HepG2 (cell line): Measurements from ENCODE around the gene TDRD1. TPM values are rescaled to one million over a fixed set of nuclear protein-coding genes. Genes with fewer than 3 reads are reported as not detected.

Experiments
- CAMTA2 ChIP-seq: sonication (generic); formaldehyde crosslinking; IDR thresholded peaks from 2 replicates; pipeline ENCODE4 v1.4.0; 2020; ENCODE audit warnings: mild to moderate bottlenecking, missing genetic modification reagents, borderline replicate concordance
- HOXD1 ChIP-seq: sonication (generic); formaldehyde crosslinking; IDR thresholded peaks from 2 replicates; pipeline ENCODE4 v1.5.0; 2020; ENCODE audit warnings: missing genetic modification reagents
- MATR3 ChIP-seq: sonication (generic); formaldehyde crosslinking; IDR thresholded peaks from 2 replicates; pipeline ENCODE4 v1.4.0; 2020; ENCODE audit warnings: missing genetic modification reagents
- RAD21 ChIP-seq: fragments of 450-650 bp; formaldehyde crosslinking; IDR thresholded peaks from 2 replicates; pipeline ENCODE4 v1.5.0; 2020; ENCODE audit warnings: mild to moderate bottlenecking
- TFDP2 ChIP-seq: sonication (generic); formaldehyde crosslinking; IDR thresholded peaks from 2 replicates; pipeline ENCODE4 v1.4.0; 2020; ENCODE audit warnings: missing genetic modification reagents
- ZBTB49 ChIP-seq: sonication (generic); formaldehyde crosslinking; IDR thresholded peaks from 2 replicates; pipeline ENCODE4 v1.4.0; 2020; ENCODE audit warnings: missing genetic modification reagents, borderline replicate concordance
- ZNF709 ChIP-seq: sonication (generic); formaldehyde crosslinking; IDR thresholded peaks from 2 replicates; pipeline ENCODE4 v1.5.0; 2020; ENCODE audit warnings: mild to moderate bottlenecking, missing genetic modification reagents
- ZNF776 ChIP-seq: sonication (generic); formaldehyde crosslinking; IDR thresholded peaks from 2 replicates; pipeline ENCODE4 v1.4.0; 2020; ENCODE audit warnings: mild to moderate bottlenecking, missing genetic modification reagents
- ZNF781 ChIP-seq: sonication (generic); formaldehyde crosslinking; IDR thresholded peaks from 2 replicates; pipeline ENCODE4 v1.5.1; 2020; ENCODE audit warnings: borderline replicate concordance, mild to moderate bottlenecking, missing genetic modification reagents; ENCODE audit errors: not compliant biosample characterization
- polyA plus RNA-seq, 8 experiments: library from polyadenylated mRNA; depleted of rRNA in 3 of 8; stranded (reverse) in 7 of 8; unstranded in 1 of 8; fragments of >200 nt; fragmentation: Illumina TruSeq in 4 of 8; extraction: Trizol in 4 of 8; gene quantifications; 2 replicates each; pipeline versions ENCODE4 v1.2.1 to v1.2.3, GENCODE V29; 2011 to 2016; ENCODE audit warnings: low read depth in 4 of 8, missing spikeins in 1 of 8, mixed read lengths in 1 of 8; ENCODE audit not compliant: insufficient read depth in 1 of 8
- total RNA-seq, 5 experiments: library from RNA; depleted of rRNA; stranded (reverse); fragments of >200 nt; fragmentation: Illumina TruSeq; extraction: Trizol; gene quantifications; 2 replicates each; pipeline ENCODE4 v1.2.3, GENCODE V29; 2016; ENCODE audit warnings: low read depth in 1 of 5
- TF ChIP-seq, protein P1 (sequence below): sonication (generic); formaldehyde crosslinking; IDR thresholded peaks from 2 replicates; pipeline ENCODE4 v1.5.1; 2020; ENCODE audit warnings: missing genetic modification reagents, mild to moderate bottlenecking, borderline replicate concordance
- TF ChIP-seq, protein P2 (sequence below): sonication (generic); formaldehyde crosslinking; IDR thresholded peaks from 2 replicates; pipeline ENCODE4; 2020; ENCODE audit warnings: missing genetic modification reagents, mild to moderate bottlenecking, borderline replicate concordance

Gene TDRD1
- total and polyA plus RNA-seq, 2 of the 13 experiments (the other 11 are each of a cell fraction or from before 2014, with no cell fraction given), result not detected

DNA sequence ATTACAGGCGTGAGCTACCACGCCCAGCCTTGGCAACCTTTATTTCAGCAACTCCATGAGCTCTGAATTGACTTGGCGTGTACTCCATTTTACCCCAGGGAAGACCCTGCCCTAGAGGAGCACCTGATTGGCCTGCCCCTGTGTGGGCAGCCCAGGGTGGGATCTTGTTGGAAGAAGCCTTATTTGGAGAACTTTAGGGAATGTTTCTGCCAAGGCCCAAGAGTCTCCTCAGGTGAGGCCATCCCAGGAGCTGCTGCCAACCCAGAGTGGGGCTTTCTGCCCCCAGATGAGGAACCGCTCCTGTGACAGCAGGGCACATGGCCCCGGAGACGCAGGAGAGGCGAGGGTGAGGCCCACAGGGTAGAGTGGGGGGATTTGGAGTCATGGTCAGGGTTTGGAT, 101.9 kb downstream of the TDRD1 start (continued):
- no peak for TF ChIP-seq ZBTB49 (CRISPR knock-in tag)
- no peak for TF ChIP-seq HOXD1 (CRISPR knock-in tag)
- TF ChIP-seq ZNF709 (CRISPR knock-in tag), result no peak
- TF ChIP-seq RAD21, result no peak
- no peak for TF ChIP-seq ZNF781 (CRISPR knock-in tag)
- TF ChIP-seq ZNF776 (CRISPR knock-in tag), result no peak
- TF ChIP-seq, protein P1, sequence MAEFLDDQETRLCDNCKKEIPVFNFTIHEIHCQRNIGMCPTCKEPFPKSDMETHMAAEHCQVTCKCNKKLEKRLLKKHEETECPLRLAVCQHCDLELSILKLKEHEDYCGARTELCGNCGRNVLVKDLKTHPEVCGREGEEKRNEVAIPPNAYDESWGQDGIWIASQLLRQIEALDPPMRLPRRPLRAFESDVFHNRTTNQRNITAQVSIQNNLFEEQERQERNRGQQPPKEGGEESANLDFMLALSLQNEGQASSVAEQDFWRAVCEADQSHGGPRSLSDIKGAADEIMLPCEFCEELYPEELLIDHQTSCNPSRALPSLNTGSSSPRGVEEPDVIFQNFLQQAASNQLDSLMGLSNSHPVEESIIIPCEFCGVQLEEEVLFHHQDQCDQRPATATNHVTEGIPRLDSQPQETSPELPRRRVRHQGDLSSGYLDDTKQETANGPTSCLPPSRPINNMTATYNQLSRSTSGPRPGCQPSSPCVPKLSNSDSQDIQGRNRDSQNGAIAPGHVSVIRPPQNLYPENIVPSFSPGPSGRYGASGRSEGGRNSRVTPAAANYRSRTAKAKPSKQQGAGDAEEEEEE (CRISPR knock-in tag), result no peak
- no peak for TF ChIP-seq TFDP2
- TF ChIP-seq MATR3 (CRISPR knock-in tag), result no peak
- TF ChIP-seq, protein P2, sequence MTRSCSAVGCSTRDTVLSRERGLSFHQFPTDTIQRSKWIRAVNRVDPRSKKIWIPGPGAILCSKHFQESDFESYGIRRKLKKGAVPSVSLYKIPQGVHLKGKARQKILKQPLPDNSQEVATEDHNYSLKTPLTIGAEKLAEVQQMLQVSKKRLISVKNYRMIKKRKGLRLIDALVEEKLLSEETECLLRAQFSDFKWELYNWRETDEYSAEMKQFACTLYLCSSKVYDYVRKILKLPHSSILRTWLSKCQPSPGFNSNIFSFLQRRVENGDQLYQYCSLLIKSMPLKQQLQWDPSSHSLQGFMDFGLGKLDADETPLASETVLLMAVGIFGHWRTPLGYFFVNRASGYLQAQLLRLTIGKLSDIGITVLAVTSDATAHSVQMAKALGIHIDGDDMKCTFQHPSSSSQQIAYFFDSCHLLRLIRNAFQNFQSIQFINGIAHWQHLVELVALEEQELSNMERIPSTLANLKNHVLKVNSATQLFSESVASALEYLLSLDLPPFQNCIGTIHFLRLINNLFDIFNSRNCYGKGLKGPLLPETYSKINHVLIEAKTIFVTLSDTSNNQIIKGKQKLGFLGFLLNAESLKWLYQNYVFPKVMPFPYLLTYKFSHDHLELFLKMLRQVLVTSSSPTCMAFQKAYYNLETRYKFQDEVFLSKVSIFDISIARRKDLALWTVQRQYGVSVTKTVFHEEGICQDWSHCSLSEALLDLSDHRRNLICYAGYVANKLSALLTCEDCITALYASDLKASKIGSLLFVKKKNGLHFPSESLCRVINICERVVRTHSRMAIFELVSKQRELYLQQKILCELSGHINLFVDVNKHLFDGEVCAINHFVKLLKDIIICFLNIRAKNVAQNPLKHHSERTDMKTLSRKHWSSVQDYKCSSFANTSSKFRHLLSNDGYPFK, result no peak
- TF ChIP-seq CAMTA2 (CRISPR knock-in tag), result no peak
- TF ChIP-seq, all 625 proteins: peak for 0
